OCI-LY1 (cell line): ENCODE data around the gene ZMIZ2.

ENCODE experiments used
- CTCF ChIP-seq: fragments of 200-600 bp; sonication (generic), shearing (Covaris generic); IDR thresholded peaks from 2 replicates; pipeline ENCODE4 v1.5.1; 2017; ENCODE audit warnings: mild to moderate bottlenecking, antibody characterized with exemption, low read length, moderate library complexity, mixed read lengths
- EZH2 ChIP-seq: fragments of 200-600 bp; sonication (generic), shearing (Covaris generic); IDR thresholded peaks from 2 replicates; pipeline ENCODE4 v1.8.0; 2017; ENCODE audit warnings: borderline replicate concordance, mixed run types, mild to moderate bottlenecking, antibody characterized with exemption, low read length, moderate library complexity, mixed read lengths

- TF ChIP-seq CTCF (no peak), EZH2 (no peak)
Measured at GRCh38 chr7:44733708-44734481, 14.8 kb upstream of the ZMIZ2 start.
